Inferior parietal cortex (tissue), 1 donor: ENCODE measurements around the gene PPP2R2D.

Source experiments
- DNase-seq: peaks from one replicate; pipeline ENCODE4 v3.0.0-alpha.2; 2016; ENCODE audit errors: extremely low spot score

Gene PPP2R2D

GRCh38 chr10:131900350-131901152, at the start of gene PPP2R2D:
Gene PPP2R2D (plus strand): TSS chr10:131901008. CDS start chr10:131901149, 141 bp downstream.
- DNase-seq = peak; percentile 94

- DNase-seq = no peak
These were observed 49.5 kb upstream of the PPP2R2D start for GRCh38 chr10:131851346-131851745.

GRCh38 chr10:131852176-131852822, 48.5 kb upstream of the PPP2R2D start:
- DNase-seq = no peak

GRCh38 chr10:131852823-131853609, 47.8 kb upstream of the PPP2R2D start:
- no peak for DNase-seq

- DNase-seq = no peak
These were observed 47.2 kb upstream of the PPP2R2D start for GRCh38 chr10:131853610-131853964.

- DNase-seq = no peak
These were observed 46.1 kb upstream of the PPP2R2D start for GRCh38 chr10:131854579-131855335.

GRCh38 chr10:131855461-131856401, 45.1 kb upstream of the PPP2R2D start:
- DNase-seq = no peak

GRCh38 chr10:131856441-131857094, 44.2 kb upstream of the PPP2R2D start:
- no peak for DNase-seq

GRCh38 chr10:131857156-131858117, 43.4 kb upstream of the PPP2R2D start:
- no peak for DNase-seq

GRCh38 chr10:131858118-131858515, 42.7 kb upstream of the PPP2R2D start:
- no peak for DNase-seq

- no peak for DNase-seq
These were observed 42.0 kb upstream of the PPP2R2D start for GRCh38 chr10:131858583-131859340.

- DNase-seq = no peak
These were observed 41.3 kb upstream of the PPP2R2D start for GRCh38 chr10:131859341-131860020.

GRCh38 chr10:131860311-131860710, 40.5 kb upstream of the PPP2R2D start:
- no peak for DNase-seq

- no peak for DNase-seq
These were observed 39.9 kb upstream of the PPP2R2D start for GRCh38 chr10:131860806-131861440.

GRCh38 chr10:131862548-131862947, 38.3 kb upstream of the PPP2R2D start:
- DNase-seq = no peak

GRCh38 chr10:131865223-131865917, 35.4 kb upstream of the PPP2R2D start:
- no peak for DNase-seq
